ENCODE data around the gene ALOX12B.

DNA sequence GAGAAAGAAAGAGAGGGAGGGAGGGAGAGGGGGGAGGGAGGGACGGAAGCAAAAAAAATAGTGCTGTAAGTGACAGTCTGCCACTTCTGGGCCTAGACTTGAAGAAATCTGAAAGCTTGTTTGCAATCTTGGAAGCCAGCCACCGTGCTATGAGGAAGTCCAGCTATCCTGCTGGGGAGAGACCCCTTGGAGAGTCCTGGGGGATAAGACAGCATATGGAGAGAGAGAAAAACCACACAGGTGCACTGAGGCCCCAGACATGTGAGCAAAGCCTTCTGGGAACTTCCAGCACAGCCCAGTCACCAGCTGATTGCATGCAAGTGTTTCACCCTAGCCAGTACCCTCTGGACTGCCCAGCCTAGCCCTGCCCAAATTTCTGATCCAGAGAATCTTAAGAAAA is 12.6 kb upstream of the ALOX12B start:
- TF ChIP-seq POLR2A (IDR thresholded peaks at IDR 0.05): no peak
- TF ChIP-seq, protein P1, sequence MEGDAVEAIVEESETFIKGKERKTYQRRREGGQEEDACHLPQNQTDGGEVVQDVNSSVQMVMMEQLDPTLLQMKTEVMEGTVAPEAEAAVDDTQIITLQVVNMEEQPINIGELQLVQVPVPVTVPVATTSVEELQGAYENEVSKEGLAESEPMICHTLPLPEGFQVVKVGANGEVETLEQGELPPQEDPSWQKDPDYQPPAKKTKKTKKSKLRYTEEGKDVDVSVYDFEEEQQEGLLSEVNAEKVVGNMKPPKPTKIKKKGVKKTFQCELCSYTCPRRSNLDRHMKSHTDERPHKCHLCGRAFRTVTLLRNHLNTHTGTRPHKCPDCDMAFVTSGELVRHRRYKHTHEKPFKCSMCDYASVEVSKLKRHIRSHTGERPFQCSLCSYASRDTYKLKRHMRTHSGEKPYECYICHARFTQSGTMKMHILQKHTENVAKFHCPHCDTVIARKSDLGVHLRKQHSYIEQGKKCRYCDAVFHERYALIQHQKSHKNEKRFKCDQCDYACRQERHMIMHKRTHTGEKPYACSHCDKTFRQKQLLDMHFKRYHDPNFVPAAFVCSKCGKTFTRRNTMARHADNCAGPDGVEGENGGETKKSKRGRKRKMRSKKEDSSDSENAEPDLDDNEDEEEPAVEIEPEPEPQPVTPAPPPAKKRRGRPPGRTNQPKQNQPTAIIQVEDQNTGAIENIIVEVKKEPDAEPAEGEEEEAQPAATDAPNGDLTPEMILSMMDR (IDR thresholded peaks at IDR 0.05): no peak

Data from heart left ventricle (tissue), 13 donors.